GM12864 (cell line): ENCODE results near the gene CDH23.

Experiments
- DNase-seq: peaks from one replicate; pipeline ENCODE4 v3.0.0-alpha.2; 2011; ENCODE audit warnings: low read depth
- H3K4me3 ChIP-seq: 2 replicates; pipeline ENCODE4 v1.5.1; 2011; ENCODE audit warnings: mild to moderate bottlenecking, low read depth, low read length, control low read depth
- TF ChIP-seq, protein P1 (sequence below): IDR thresholded peaks from 2 replicates; pipeline ENCODE4 v1.5.1; 2011; ENCODE audit warnings: low read depth, mild to moderate bottlenecking, moderate library complexity, low read length, control low read depth, inconsistent platforms; ENCODE audit errors: missing control alignments

CDH23 gene

GRCh38 chr10:71627956-71628355, 231.2 kb downstream of the CDH23 start:
- DNase-seq = no peak
- H3K4me3 ChIP-seq = no peak overlapping the region
- TF ChIP-seq, protein P1, sequence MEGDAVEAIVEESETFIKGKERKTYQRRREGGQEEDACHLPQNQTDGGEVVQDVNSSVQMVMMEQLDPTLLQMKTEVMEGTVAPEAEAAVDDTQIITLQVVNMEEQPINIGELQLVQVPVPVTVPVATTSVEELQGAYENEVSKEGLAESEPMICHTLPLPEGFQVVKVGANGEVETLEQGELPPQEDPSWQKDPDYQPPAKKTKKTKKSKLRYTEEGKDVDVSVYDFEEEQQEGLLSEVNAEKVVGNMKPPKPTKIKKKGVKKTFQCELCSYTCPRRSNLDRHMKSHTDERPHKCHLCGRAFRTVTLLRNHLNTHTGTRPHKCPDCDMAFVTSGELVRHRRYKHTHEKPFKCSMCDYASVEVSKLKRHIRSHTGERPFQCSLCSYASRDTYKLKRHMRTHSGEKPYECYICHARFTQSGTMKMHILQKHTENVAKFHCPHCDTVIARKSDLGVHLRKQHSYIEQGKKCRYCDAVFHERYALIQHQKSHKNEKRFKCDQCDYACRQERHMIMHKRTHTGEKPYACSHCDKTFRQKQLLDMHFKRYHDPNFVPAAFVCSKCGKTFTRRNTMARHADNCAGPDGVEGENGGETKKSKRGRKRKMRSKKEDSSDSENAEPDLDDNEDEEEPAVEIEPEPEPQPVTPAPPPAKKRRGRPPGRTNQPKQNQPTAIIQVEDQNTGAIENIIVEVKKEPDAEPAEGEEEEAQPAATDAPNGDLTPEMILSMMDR = no peak

DNA sequence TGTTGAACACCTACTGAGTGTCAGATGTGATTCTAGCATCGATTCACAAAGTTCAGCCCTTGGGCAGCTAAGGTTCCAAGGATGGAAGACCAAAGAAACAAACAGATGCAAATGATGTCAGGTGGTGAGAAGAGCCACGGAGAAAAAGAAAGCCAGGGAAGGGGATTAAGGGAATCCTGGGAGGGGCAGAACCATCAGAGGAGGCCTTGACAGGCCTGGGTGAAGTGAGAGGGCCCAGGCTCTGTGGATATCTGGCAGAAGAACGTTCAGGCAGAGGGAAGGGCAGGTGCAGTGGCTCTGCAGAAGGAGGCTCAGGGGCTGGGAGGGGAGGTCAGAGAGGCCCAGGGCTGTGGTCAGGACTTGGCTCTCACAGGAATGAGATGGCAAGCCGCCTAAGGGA, 232.4 kb downstream of the CDH23 start:
- DNase-seq = no peak
- TF ChIP-seq, protein P1 = no peak

DNA sequence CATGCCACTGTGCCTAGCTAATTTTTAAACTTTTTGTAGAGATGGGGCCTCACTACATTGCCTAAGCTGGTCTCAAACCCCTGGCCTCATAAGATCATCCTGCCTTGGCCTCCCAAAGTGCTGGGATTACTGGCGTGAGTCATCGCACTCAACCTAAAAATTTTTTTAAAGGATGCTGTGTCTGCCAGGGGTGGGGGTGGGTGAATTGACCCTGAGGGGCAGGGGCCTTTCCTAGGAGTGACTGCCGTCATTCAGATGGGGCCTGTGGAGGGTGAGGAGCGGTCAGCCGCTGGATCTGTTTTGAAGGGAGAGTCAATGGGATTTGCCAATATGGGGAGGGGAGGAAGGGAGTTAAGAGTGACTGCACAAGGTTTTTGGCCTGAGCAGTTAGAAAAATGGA, 233.4 kb downstream of the CDH23 start:
- H3K4me3 ChIP-seq = no peak overlapping the region
- no peak for DNase-seq
- TF ChIP-seq, protein P1 = no peak

More for the DNA sequence above, 232.4 kb downstream of the CDH23 start:
- no peak overlapping the region for H3K4me3 ChIP-seq

- no peak overlapping the region for H3K4me3 ChIP-seq
- TF ChIP-seq, protein P1 = no peak
- DNase-seq = no peak
Observed at GRCh38 chr10:71631007-71631861, 234.5 kb downstream of the CDH23 start.

- no peak overlapping the region for H3K4me3 ChIP-seq
- DNase-seq = no peak
Observed at GRCh38 chr10:71632200-71632820, 235.6 kb downstream of the CDH23 start.

DNA sequence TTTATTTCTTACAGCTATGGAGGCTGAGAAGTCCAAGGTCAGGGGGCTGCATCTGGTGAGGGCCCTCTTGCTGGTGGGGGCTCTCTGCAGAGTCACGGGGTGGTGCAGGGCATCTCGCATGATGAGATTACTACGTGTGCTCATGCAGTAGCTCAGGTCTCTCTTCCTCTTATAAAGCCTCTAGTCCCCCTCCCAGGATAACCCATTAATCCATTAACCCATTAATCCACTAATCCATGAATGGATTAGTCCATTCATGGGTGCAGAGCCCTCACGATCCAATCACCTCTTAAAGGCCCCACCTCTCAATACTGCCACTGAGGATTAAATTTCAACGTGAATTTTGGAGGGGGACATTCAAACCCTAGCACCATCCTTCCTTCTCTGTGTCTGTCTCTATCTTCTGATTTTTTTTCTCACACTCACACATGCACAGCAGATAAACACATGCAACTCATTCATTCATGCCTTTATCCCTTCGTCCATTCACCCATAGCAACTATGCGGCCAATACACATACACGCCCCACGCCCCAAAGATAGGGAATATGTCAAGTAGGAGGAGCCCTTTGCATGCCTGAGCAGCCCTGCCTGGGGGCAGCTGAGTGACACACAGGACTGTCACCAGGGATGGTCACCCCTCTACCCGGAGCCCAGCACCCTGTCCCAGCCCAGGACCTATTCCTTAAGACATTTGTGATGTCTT, 236.3 kb downstream of the CDH23 start:
- no peak overlapping the region for H3K4me3 ChIP-seq
- TF ChIP-seq, protein P1 = no peak
- no peak for DNase-seq

More at GRCh38 chr10:71632200-71632820, 235.6 kb downstream of the CDH23 start:
- TF ChIP-seq, protein P1 = no peak
